GM06990 (cell line): Measurements from ENCODE around the gene ALDH3B2.
"Not testable (repeated sequence)": the region's sequence is repeated elsewhere in the genome, so short reads cannot be mapped to it uniquely, and the experiment has no call there.

ENCODE experiments used
- DNase-seq: peaks from one replicate; pipeline ENCODE4 v3.0.0-alpha.2; 2011; ENCODE audit not compliant: insufficient read length; ENCODE audit errors: extremely low read depth
- H3K27me3 ChIP-seq: replicated peaks from 2 replicates; pipeline ENCODE4 v1.6.0; 2011; ENCODE audit warnings: low read length; ENCODE audit not compliant: control insufficient read depth, insufficient read depth
- H3K36me3 ChIP-seq: 2 replicates; pipeline ENCODE4 v1.5.1; 2011; ENCODE audit warnings: low read length; ENCODE audit not compliant: control insufficient read depth, insufficient read depth
- H3K4me3 ChIP-seq: replicated peaks from 2 replicates; pipeline ENCODE4 v1.5.1; 2011; ENCODE audit warnings: low read depth, mild to moderate bottlenecking, control low read depth, low read length
- TF ChIP-seq, protein P1 (sequence below): IDR thresholded peaks from 2 replicates; pipeline ENCODE4 v1.5.1; 2011; ENCODE audit warnings: low read length, control low read depth, mild to moderate bottlenecking, inconsistent platforms; ENCODE audit not compliant: insufficient read depth, poor library complexity, severe bottlenecking

The ALDH3B2 gene

DNA sequence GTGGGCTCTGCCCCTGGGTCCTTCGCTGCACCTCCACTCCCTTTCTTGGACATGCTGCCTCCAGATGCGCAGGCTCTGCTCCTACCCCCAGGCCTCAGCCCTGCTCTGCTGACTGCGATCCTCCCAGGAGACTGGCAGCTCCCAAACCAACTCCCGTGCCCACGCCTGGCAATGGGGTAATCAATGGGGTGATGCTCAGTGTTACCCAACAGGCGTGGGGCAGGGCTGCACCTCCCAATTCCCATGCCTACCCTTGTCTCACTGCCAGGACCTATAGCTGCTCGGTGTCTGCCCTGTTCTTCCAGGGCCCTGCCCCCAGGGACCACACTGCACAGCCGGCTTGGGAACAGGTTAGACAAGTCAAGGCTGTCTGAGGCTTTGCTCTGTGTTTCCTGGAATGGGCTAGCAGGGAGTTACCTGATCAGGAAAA lies at the start of gene ALDH3B2:
Gene ALDH3B2, minus strand, starts transcription at position 182 of the 430 bp plus-strand sequence. CDS start 7,688 bp downstream, outside the sequence.
- H3K27me3 ChIP-seq: no peaks in the 10 kb centered on the region
- H3K4me3 ChIP-seq: no peak within 1 kb of the TSS
- TF ChIP-seq, protein P1, sequence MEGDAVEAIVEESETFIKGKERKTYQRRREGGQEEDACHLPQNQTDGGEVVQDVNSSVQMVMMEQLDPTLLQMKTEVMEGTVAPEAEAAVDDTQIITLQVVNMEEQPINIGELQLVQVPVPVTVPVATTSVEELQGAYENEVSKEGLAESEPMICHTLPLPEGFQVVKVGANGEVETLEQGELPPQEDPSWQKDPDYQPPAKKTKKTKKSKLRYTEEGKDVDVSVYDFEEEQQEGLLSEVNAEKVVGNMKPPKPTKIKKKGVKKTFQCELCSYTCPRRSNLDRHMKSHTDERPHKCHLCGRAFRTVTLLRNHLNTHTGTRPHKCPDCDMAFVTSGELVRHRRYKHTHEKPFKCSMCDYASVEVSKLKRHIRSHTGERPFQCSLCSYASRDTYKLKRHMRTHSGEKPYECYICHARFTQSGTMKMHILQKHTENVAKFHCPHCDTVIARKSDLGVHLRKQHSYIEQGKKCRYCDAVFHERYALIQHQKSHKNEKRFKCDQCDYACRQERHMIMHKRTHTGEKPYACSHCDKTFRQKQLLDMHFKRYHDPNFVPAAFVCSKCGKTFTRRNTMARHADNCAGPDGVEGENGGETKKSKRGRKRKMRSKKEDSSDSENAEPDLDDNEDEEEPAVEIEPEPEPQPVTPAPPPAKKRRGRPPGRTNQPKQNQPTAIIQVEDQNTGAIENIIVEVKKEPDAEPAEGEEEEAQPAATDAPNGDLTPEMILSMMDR: no peak
- H3K36me3 ChIP-seq: no peaks in the 10 kb centered on the region
- DNase-seq: no peak

DNA sequence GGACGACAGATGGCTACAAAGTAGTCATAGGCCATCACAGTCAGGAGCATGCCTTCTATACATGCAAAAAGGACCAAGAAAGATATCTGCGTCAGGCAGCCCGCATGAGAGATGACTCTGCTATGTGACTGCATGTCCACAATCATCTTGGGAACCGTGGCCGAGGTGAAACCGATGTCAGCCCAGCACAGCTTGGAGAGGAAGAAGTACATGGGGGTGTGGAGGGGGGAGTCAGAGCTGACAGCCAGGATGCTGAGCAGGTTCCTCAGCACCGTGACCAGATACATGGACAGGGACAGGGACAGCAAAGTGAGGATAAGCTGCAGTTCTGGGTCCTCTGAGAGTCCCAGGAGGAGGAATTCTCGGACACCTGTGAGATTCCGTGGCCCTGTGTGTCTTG lies 48.6 kb upstream of the ALDH3B2 start:
- not testable (repeated sequence) for H3K27me3 ChIP-seq, DNase-seq, H3K36me3 ChIP-seq, H3K4me3 ChIP-seq

DNA sequence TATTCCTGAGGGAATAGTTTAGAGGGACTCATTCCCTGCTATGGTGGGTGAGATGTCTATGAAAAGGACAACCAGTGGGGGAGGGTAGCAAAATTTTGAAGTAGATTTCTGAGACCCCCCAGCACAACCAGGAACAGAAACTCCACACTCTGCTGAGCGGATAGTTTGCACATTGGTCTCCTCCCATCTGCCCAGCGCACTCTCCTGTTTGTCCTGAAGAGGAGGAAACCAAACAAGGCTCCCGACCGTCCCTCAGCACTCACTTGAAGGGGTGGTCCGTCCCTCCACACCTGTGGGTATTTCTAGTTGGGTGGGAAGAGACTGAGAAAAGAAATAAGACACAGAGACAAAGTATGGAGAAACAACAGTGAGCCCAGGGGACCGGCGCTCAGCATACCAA lies 41.8 kb upstream of the ALDH3B2 start:
- not testable (repeated sequence) for H3K4me3 ChIP-seq

GRCh38 chr11:67715801-67716200 lies 41.4 kb upstream of the ALDH3B2 start:
- H3K4me3 ChIP-seq, H3K36me3 ChIP-seq, DNase-seq, H3K27me3 ChIP-seq: not testable (repeated sequence)

More for the DNA sequence above, 41.8 kb upstream of the ALDH3B2 start:
- not testable (repeated sequence) for H3K27me3 ChIP-seq, DNase-seq, H3K36me3 ChIP-seq

- TF ChIP-seq, protein P1: peak; percentile 12
- not testable (repeated sequence) for H3K36me3 ChIP-seq, H3K27me3 ChIP-seq, DNase-seq, H3K4me3 ChIP-seq
Observed at GRCh38 chr11:67713892-67714509, 39.6 kb upstream of the ALDH3B2 start.

DNA sequence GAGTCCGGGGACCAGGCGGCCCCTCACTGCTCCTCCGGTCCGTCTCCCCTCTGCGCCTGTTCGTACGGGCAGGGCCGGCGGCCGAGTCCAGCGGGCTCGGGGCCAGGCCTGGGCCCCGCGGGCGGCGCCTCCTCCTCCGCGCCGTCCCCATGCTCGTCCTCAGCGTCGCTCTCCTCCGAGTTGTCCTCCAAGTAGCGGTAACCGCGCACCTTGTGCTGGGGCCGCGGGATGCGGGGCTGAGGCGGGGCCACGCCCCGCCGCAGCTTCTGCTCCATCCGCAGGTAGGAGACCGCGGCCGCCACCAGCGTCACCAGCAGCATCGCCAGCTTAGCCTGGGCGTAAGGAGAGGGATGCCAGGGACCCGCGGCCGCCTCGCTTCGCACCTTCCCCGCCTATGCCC lies 37.3 kb upstream of the ALDH3B2 start:
- not testable (repeated sequence) for H3K4me3 ChIP-seq, H3K36me3 ChIP-seq, DNase-seq, H3K27me3 ChIP-seq

DNA sequence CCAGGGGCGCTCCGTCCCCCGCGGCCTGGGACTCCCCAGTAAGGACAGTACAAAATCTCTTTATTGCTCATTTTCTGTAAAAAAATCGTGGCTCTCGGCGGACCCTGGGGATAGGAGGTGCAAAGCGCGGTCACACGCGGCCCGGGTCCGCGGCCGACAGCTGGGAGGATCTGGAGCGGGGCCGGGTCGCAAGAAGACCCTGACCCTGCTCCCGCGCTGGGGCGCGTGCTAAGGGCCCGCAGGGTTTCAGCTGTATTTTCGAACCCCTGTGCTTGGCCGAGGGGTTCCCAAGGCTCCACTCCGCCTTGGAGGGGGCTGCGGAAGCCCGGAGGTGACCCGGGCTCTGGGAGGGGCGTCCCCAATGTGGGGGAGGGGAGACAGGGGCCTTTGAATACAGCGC lies 36.8 kb upstream of the ALDH3B2 start:
- DNase-seq, H3K36me3 ChIP-seq, H3K27me3 ChIP-seq, H3K4me3 ChIP-seq: not testable (repeated sequence)

- not testable (repeated sequence) for DNase-seq, H3K4me3 ChIP-seq, H3K36me3 ChIP-seq, H3K27me3 ChIP-seq
Observed at GRCh38 chr11:67709806-67710205, 35.4 kb upstream of the ALDH3B2 start.

DNA sequence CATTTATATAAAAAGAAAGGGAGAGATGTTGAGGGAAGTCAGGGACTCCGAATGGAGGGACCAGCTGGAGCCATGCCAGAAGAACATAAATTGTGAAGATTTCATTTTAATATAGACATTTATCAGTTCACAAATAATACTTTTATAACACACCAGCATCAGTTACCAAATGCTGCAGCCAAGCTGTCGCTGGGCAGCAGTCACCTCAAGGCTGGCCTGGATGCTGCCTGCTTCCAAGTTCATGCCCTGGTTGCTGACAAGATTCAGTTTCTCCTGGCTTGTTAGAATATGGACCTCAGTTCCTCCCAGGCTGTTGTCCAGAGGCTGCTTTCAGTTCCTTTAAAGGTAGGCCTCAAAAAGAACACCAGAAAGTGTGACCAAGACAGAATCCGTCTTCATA lies 30.8 kb upstream of the ALDH3B2 start:
- H3K4me3 ChIP-seq: no peak overlapping the region
- H3K27me3 ChIP-seq: no peaks in the 10 kb centered on the region
- no peaks in the 10 kb centered on the region for H3K36me3 ChIP-seq
- no peak for DNase-seq
- TF ChIP-seq, protein P1: no peak
